Femur (tissue), 1 donor: ENCODE measurements around the gene SKI.
"Not testable (repeated sequence)": the region's sequence is repeated elsewhere in the genome, so short reads cannot be mapped to it uniquely, and the experiment has no call there.

ENCODE experiments used
- DNase-seq: peaks from one replicate; pipeline ENCODE4 v3.0.0-alpha.2; 2017

Gene SKI

DNA sequence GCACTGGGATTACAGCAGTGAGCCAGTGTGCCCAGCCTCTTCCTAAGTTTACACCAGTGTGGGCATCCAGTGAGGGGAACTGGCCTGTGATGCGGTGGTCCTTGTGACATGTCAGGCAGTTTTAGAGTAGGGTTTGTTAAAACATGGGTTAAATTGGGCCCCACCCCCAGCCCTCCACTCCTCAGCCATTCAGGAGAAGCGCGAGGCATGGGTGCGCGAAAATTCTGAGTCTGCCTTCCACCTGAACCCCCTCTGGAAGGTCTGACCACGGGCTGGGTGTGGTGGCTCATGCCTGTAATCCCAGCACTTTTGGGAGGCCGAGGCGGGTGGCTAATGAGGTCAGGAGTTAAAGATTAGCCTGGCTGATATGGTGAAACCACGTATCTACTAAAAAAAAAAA is 51.7 kb downstream of the SKI start:
- no peak for DNase-seq

DNA sequence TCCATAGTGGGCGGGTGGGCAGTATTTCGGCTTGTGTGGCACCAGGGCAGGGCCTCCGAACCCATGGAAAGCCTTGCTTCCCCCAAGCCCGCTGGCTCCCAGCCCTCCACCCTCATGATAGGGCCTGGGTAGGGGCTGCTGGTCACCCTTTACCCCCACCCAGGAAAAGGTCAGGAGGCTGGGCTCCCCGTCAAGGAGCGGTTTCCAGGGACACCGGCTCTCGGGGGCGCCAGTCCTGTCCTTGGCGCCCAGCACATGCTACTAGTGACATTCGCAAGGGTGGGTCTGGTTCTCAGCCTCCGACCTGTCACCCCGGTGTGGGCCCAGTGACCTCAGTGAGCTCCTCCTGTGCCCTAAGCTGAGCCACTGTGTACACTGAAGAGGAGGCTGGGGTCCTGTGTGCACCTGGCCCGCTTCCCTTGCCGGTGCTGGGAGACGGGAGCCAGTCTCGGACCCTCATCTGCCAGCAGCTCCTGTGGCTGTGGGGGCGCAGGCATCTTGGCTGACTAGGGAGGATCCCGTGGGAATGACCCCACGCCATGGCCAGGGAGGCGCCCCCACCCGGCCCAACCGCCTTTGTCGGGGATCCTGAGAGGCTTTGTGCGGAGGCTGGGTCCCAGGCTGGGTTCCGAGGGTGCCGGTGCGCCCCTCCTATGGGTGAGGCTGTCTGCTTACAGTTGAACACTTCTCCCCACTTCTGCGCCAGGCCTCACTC is 54.6 kb downstream of the SKI start:
- no peak for DNase-seq

DNA sequence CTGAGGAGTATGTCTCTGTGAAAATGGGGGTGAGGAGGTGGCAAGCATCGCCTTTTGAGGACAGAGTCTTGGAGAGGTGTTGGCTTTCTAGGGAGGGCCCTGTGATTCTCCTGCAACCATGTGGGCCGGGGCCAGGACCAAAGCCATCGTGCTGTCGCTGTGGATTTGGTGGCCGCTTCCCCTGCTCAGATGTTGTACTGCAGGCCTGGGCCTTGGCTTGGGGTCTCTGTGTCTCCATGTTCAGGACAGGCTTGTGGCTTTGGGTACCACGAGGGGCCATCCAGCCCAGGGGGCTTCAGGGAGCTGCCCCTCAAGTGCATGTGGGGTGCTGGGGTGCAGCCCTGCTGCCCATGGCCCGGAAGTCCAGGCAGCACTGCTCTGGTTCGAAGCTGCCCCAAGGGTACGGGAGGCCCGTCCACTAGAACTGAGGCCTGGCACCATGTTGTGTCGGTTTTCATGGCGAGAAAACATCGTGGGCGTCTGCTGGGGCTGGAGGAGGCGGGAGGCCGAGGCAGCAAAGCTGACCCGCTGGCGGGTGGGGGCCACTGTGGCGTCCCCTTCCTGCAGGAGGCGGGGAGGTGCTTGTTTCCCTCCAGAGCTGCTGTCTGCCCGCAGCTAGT is 55.4 kb downstream of the SKI start:
- no peak for DNase-seq

DNA sequence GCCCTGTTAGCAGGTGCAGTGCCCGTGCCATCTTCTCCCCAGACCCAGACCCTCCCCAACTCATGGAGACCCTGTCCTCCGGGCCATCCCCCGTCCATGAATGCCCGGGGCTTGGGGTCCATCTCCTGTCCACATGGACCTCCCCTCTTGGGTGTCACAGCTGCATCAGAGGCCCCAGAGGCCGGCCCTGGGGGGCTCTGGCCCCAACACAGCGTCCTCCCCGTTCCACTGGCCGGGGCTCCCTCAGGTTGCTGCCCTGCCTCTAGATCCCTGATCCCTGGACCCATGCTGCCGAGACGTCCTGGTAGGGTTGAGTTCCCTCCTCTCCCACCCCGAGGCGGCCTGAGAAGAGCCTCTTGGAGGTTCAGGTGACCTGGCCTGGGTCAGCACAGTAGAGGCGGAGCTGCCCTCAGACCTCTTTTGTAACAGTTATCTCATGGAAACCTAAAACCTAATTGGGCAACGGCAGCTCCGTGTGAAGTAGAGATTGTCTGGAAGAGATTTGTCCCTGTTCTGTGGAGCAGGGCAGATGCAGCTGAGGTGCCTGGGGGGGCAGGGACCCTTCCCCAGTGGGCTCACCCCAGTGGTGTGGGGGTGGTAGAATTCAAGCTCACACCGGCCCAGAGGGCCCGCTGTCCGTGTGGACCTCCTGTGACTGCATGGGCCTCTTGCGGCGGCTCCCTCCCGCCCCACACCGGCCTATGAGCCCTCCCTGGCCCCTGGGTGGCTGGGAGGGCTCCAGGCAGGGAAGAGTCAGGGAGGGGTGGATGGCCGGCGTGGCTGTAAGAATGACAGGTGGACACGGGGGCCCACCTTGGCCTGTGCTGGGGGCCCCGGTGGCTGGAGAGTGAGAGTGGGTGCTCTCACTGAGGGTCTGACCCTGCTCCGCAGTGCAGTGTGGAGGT is 56.1 kb downstream of the SKI start:
- no peak for DNase-seq

- DNase-seq: no peak
Measured at GRCh38 chr1:2284932-2285331, 56.8 kb downstream of the SKI start.

DNA sequence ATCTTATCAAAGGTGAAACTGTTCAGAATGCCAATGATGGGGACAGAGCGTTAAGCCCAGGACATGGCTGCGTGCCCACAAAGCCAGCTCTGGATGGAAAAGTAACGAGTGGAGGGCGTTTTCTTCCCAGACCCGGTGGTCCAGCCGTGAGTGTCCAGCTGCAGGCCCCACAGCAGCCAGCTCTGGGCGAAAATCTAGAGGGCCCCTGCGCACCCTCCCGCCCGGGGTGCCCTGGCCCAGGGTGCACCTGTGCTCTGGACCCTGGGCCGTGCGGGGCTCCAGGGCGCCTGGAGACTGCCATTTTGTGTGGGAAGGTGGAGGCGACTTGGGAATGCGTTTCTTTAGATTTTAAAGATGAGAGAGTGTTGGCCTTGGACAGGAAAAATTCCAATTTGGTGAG is 58.8 kb downstream of the SKI start:
- DNase-seq: no peak

- DNase-seq: no peak
Measured at GRCh38 chr1:2287649-2288048, 59.5 kb downstream of the SKI start.

- DNase-seq: no peak
Measured at GRCh38 chr1:2288311-2288710, 60.2 kb downstream of the SKI start.

GRCh38 chr1:2288816-2289536 is 60.9 kb downstream of the SKI start:
- no peak for DNase-seq

DNA sequence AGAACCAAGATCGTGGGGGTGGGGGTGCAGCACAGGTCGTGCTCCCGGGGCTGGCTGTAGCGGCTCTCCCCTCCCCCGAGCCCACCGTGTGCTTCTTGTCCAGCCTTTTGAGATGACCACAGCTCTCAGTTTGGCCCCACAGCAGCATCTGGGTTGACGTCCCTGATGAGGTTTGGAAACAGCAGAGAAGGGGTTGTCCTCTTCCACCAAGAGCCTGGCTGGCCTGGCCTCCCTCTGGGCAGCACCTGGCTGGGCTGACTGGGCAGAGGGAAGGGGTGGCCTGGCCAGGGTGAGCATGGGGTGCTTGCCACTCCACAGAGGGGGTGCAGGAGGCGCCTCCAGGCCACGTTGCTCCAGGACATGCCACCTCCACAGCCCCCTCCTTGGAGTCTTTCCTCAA is 61.5 kb downstream of the SKI start:
- DNase-seq: no peak

DNA sequence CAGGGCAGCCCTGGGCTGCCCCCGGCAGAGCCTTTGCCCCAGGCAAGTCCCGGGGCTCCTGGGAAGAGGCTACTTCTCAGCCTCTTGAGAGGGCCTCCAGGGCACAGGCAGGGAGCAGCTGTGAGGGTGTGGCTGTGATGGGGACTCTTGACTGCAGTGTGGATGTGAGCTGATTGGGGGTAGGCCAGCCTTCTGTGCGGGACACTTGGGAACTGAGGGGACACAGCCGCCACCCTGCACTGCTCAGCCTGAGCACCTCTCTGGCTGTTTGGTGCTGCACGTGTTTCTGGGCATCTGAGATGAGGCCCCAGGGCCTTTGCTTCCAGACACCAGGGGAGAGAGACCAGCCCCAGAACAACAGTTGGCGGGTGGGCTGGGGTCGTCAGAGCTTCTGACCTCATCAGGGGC is 62.1 kb downstream of the SKI start:
- no peak for DNase-seq

- peak; percentile 91 for DNase-seq
Measured at GRCh38 chr1:2290595-2291510, 62.7 kb downstream of the SKI start.

DNA sequence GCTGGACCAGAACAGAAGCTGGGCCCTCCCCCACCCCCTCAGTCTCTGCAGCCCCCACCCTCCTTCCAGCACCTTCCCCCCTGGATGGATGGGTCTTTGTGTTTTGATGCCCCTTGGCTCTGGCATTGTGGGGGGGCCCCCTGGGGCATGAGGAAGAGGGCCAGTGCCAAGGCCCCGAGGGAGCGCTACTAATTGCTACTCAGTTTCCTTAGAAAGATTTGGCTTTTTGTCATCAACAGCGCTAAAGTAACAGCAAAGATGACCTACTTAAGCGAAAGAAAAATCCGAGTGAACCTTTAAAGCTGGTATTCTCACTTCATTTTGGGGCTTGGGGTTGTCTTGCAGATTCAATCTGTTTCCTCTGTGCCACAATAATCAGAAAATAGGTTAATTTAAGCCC is 63.5 kb downstream of the SKI start:
- no peak for DNase-seq

DNA sequence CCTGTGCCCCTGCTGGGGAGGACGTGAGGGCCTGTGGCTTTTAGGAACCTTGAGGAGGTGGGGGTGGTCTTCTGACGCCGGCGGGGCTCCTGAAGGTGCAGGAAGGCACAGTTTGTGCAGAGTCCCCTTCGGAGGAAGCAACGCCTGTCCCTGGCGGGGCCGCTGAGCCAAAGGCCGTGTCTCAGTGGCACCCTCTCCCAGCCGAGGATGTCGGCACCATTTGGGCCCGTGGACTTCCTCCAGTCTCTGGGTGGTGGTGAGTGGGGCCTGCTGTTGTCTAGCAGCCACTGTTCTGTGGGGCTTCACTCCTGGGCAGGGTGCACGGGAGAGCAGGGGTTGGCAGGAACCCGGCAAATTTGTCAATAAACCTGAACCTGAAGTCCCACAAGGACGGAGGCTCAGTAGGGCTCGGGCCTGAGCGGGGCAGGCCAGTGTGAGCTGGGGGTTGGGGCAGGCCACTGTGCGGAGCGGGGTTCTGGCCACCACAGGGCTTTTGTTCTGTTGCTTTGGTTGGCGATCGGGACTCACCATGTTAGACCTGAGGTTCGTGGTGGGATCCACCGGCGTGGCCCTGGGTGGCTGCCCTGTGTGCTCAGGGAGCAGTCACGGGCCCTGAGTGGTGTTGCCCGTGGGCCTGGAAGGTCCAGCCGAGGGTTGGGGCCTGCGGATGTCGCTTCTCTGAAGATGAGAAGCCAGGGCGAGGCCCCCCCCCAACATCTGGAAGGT is 64.8 kb downstream of the SKI start:
- DNase-seq: no peak

DNA sequence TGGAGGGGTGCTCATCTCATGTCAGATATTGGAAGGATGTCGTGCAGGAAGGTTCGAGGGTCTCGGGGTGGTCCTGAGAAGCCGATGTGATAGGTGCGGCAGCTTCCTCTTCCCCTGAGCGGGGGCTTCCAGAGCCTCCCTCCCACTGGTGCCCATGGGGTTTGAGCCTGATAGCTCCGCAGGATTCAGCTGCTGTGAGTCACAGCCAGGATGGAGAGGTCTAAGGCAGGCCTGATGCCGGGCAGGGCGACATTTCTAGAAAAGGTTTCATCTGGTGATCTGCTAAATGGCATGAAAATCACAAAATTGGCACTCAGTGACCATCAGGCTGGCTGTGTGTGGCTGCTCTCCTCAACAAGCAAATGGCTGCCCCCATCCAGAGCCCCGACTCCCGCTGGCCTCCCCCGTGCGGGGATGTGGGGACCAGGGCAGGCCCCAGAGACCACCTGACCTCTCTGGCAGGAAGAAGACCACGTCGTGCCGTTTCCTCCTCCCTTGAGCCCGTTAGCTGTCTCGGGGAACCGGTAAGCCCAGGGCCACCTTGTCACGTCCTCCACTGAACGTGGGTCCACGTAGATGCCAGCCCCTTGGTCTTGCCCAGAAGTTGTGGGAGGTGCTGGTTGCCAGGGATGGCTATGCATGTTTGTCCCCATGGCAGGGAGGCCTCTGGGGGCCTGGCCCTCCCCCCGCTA is 66.1 kb downstream of the SKI start:
- DNase-seq: no peak

DNA sequence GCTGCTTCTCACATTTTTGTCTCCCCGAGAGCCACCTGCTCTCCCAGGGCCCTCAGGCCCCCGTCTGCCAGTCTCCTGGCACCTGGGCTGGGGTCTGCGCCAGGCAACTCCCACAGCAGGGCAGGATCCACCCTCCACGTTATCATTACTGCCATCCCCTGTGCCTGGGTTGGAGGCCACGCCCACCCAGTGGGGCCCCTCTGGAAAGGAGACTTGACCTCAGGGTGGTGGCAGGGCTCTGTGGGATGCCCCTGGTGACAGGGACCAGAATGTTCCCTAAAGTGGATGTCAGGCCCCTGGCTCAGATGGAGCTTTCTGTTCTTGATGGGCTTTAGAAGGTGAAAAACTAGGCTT is 66.6 kb downstream of the SKI start:
- no peak for DNase-seq

- DNase-seq: no peak
Measured at GRCh38 chr1:2295526-2295925, 67.4 kb downstream of the SKI start.

DNA sequence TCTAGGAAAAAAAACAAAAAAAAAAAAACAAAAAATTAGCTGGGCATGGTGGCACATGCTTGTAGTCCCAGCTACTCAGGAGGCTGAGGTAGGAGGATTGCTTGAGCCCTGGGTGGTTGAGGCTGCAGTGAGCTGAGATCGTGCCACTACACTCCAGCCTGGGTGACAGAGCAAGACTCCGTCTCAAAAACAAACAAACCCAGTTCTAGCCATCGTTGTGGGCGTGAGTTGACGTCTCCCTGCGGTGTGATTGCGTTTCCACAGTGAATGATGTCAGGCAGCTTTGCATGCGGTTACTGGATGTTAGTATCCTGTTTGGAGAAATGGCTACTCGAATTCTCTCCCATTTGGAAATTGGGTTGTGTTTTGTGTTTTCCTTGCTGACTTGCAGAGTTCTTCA is 68.1 kb downstream of the SKI start:
- DNase-seq: not testable (repeated sequence)

- DNase-seq: no peak
Measured at GRCh38 chr1:2296614-2297013, 68.5 kb downstream of the SKI start.

GRCh38 chr1:2297246-2298011 is 69.3 kb downstream of the SKI start:
- no peak for DNase-seq
